ENCODE measurements around the gene SYNGR3. TPM values are rescaled to one million over a fixed set of nuclear protein-coding genes. Genes with fewer than 3 reads are reported as not detected.

Gene SYNGR3
- total and polyA plus RNA-seq, 11 donors, result 0.19 to 2.7 (median 0.86) TPM

- H3K4me1 ChIP-seq, result peaks cover 7 to 43% (median 26%) of the 10 kb centered on the region in 12 donors
- DNase-seq, result peak in 1 of 5 donors; percentile 48
- peak in 2 of 4 donors; percentile 0 to 3 for ATAC-seq
- TF ChIP-seq POLR2A (IDR thresholded peaks at IDR 0.05), result no peak
- no peak for TF ChIP-seq CTCF (IDR thresholded peaks at IDR 0.05)
- peak overlapping the region in 10 of 12 donors; percentile 68 to 100 (median 90) for H3K4me3 ChIP-seq
- no peaks in the 10 kb centered on the region for H3K9me3 ChIP-seq
- H3K27me3 ChIP-seq, result no peaks in the 10 kb centered on the region
- intact Hi-C loops (cut with DNase I), result no loop called here
- peak overlapping the region in 11 of 12 donors; percentile 87 to 99 (median 94) for H3K27ac ChIP-seq
- peaks cover 0 to 33% (median 29%) of the 10 kb centered on the region in 9 donors for H3K36me3 ChIP-seq
- WGBS, 4 donors, result 19 to 37% (median 33%) methylated on average over 8 to 14 of the region's 14 CpGs
These were observed 31.0 kb upstream of the SYNGR3 start for GRCh38 chr16:1958715-1959268.

GRCh38 chr16:1959269-1960039, 30.3 kb upstream of the SYNGR3 start, which contains the start of gene NDUFB10:
Gene NDUFB10 (plus strand): TSS chr16:1959538. CDS start chr16:1959625, 87 bp downstream.
- Histone ChIP-seq H3K27me3 (no peaks in the 10 kb centered on the region), H3K9me3 (no peaks in the 10 kb centered on the region), H3K36me3 (peaks cover 0 to 33% (median 31%) of the 10 kb centered on the region in 9 donors), H3K4me1 (peaks cover 7 to 44% (median 29%) of the 10 kb centered on the region in 12 donors), H3K27ac (peak within 1 kb of the TSS; percentile 87 to 99 (median 94)), H3K4me3 (peak within 1 kb of the TSS; percentile 68 to 100 (median 90))
- intact Hi-C loops (cut with DNase I), result no loop called here
- DNase-seq (peak; percentile 94 to 98 (median 96)), ATAC-seq (peak; percentile 77 to 91 (median 90))
- TF ChIP-seq CTCF (IDR thresholded peaks at IDR 0.05) (peak; percentile 50 to 92 (median 76)), POLR2A (IDR thresholded peaks at IDR 0.05) (peak; percentile 89 to 99)
- 0 to 1% (median 1%) methylated on average over 42 to 79 of the region's 79 CpGs for WGBS, 4 donors

GRCh38 chr16:1960665-1961630, 28.8 kb upstream of the SYNGR3 start:
- DNase-seq (no peak), ATAC-seq (no peak)
- H3K27me3 ChIP-seq, result no peaks in the 10 kb centered on the region
- H3K4me3 ChIP-seq, result peak overlapping the region in 10 of 12 donors; percentile 69 to 100 (median 92)
- intact Hi-C loops (cut with DNase I), result loop anchor here in 1 of 10 donors (1.0 kb wide), 1 partner anchor 18 kb away; the partner anchor contains the start of gene MSRB1
- H3K9me3 ChIP-seq, result no peaks in the 10 kb centered on the region
- peak overlapping the region in 9 of 12 donors; percentile 11 to 99 (median 94) for H3K27ac ChIP-seq
- peaks cover 0 to 33% (median 31%) of the 10 kb centered on the region in 9 donors for H3K36me3 ChIP-seq
- WGBS, 4 donors, result 42 to 54% (median 51%) methylated on average over 20 of the region's 20 CpGs
- H3K4me1 ChIP-seq, result peaks cover 7 to 51% (median 35%) of the 10 kb centered on the region in 12 donors
- TF ChIP-seq POLR2A (IDR thresholded peaks at IDR 0.05), result no peak
- TF ChIP-seq CTCF (IDR thresholded peaks at IDR 0.05), result no peak
